Uterus (tissue), 2 donors: ENCODE results near the gene HADH.

Experiments used
- CTCF ChIP-seq, 4 experiments: fragments of 200-600 bp in 2 of 4; fragments of 450-650 bp in 2 of 4; sonication (generic) in 2 of 4; IDR thresholded peaks; one replicate each; pipeline ENCODE4 v1.5.1; 2016 to 2019; ENCODE audit warnings: antibody characterized with exemption in 4 of 4, mild to moderate bottlenecking in 2 of 4, moderate library complexity in 1 of 4
- POLR2A ChIP-seq, 2 donors: fragments of 450-650 bp; IDR thresholded peaks; one replicate each; pipeline ENCODE4 v1.6.1; 2016; ENCODE audit warnings: antibody characterized with exemption in 2 of 2, mild to moderate bottlenecking in 1 of 2, moderate library complexity in 1 of 2

DNA sequence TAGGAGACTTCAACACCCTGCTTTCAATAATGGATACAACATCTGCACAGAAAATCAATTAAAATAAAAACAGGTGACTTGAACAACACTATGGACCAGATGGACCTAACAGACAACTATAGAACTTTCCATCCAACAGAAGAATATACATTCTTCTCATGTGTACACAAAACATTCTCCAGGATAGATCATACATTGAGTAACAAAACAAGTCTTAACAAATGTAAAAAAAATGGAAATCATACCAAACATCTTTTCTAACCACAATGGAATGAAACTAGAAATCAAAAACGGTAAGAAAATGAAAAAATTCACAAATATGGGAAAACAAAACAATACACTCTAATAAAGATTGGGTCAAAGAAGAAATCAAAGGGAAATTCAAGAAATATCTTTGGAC, 33.7 kb upstream of the HADH start:
- TF ChIP-seq POLR2A (IDR thresholded peaks at IDR 0.05) (no peak), CTCF (IDR thresholded peaks at IDR 0.05) (no peak)
